Heart right ventricle (tissue), 16 donors: ENCODE data around the gene SMARCC1. TPM values are rescaled to one million over a fixed set of nuclear protein-coding genes. Genes with fewer than 3 reads are reported as not detected.

ENCODE experiments used
- ATAC-seq, 8 donors: fragments of 200-7000 bp; cut with Tn5 transposase; one replicate each; pipeline ENCODE4 v1.9.1; 2020; ENCODE audit warnings: mild to moderate bottlenecking in 8 of 8, moderate library complexity in 8 of 8, moderate number of reproducible peaks in 1 of 8
- DNase-seq, 2 donors: peaks; one replicate each; pipeline ENCODE4 v3.0.0-alpha.2; 2020
- H3K27ac ChIP-seq, 10 donors: fragments of 200-600 bp; sonication (generic) in 2 of 10; one replicate each; pipeline versions ENCODE4 v1.5.0 to v1.8.0; 2020 to 2022; ENCODE audit warnings: mild to moderate bottlenecking in 3 of 10
- H3K27me3 ChIP-seq, 7 donors: fragments of 200-600 bp; one replicate each; pipeline ENCODE4 v1.8.0; 2021 to 2022; ENCODE audit warnings: mild to moderate bottlenecking in 2 of 7
- H3K36me3 ChIP-seq, 9 donors: fragments of 200-600 bp; sonication (generic) in 1 of 9; one replicate each; pipeline versions ENCODE4 v1.5.0 to v1.8.0; 2020 to 2022; ENCODE audit warnings: mild to moderate bottlenecking in 2 of 9
- H3K4me1 ChIP-seq, 9 donors: fragments of 200-600 bp; sonication (generic) in 1 of 9; one replicate each; pipeline versions ENCODE4 v1.5.0 to v1.8.0; 2020 to 2022; ENCODE audit warnings: mild to moderate bottlenecking in 4 of 9
- H3K4me3 ChIP-seq, 10 donors: fragments of 200-600 bp; sonication (generic) in 2 of 10; one replicate each; pipeline versions ENCODE4 v1.5.0 to v1.8.0; 2020 to 2022; ENCODE audit warnings: mild to moderate bottlenecking in 7 of 10, moderate library complexity in 2 of 10
- H3K9me3 ChIP-seq, 11 donors: fragments of 200-600 bp in 10 of 11; sonication (generic) in 2 of 11; one replicate each; pipeline versions ENCODE4 v1.5.0 to v1.8.0; 2013 to 2022; ENCODE audit warnings: mild to moderate bottlenecking in 2 of 11, control low read depth in 1 of 11, moderate library complexity in 1 of 11
- WGBS, 2 donors: extraction: QIAGEN DNeasy Blood & Tissue Kit; methylation state at CpG; one replicate each; pipeline ENCODE4 v1.1.7; 2013; ENCODE audit warnings: inconsistent platforms in 1 of 2; 5-methylcytosine and 5-hydroxymethylcytosine counted together
- intact Hi-C, 10 donors: fragments of 100-400 bp; cut with DNase I; formaldehyde crosslinking; loops; one replicate each; pipeline versions ENCODE4 v1.11.1 to v1.14.2; 2022
- polyA plus RNA-seq, 2 donors: library from polyadenylated mRNA; stranded (reverse); fragments of 200-250 nt; gene quantifications; one replicate each; pipeline ENCODE4 v1.2.3, GENCODE V29; 2013
- total RNA-seq, 10 donors: library from RNA; stranded (reverse); fragmentation: NEBNext Ultra II Directional in 3 of 10; extraction: Animal tissue kit (Norgen Biotek cat#: 25700) in 3 of 10; gene quantifications; one replicate each; pipeline versions ENCODE4 v1.2.1 to v1.2.4, GENCODE V29; 2021 to 2023
- TF ChIP-seq, protein P1 (sequence below), 9 donors: fragments of 200-600 bp; sonication (generic) in 2 of 9; IDR thresholded peaks; one replicate each; pipeline versions ENCODE4 v1.5.0 to v1.8.0; 2021 to 2022; ENCODE audit warnings: antibody characterized with exemption in 9 of 9, mild to moderate bottlenecking in 5 of 9, moderate library complexity in 1 of 9
- donor health status: Arrhythmogenic right ventricular cardiomyopathy.
- donor health status: ischemic (EF 13 %, LVEDD 7.1; RV severe dilation, severe dysfunction).
- donor health status: healthy with polysubstance abuse.
- donor health status: DM: no; HTN: yes; CAD: no.
- donor health status: DM: no; HTN: no; CAD: no.
- donor health status: ischemic (EF 25% LVEDD 6.9; RV normal size, moderate dysfunction).
- donor health status: ischemic (EF 25% LVEDD 5.7; RV mildly dilated, moderate dysfunction).
- donor health status: healthy.
- donor health status: DM: yes; HTN: yes; CAD: no.
- donor health status: Ischemic cardiomyopathy.
- donor health status: ischemic (EF 35%, LVEDD 5.7; RV mildly dilated, moderate dysfunction).
- donor health status: nonischemic (EF 11% LVEDD 7.7; RV severe dilation, severe dysfunction).
- donor health status: DM: yes; HTN: yes; CAD: no.
- donor health status: PGD.
- donor health status: ischemic (EF 29% LVEDD 5.4; RV normal size, mild dysfunction).
- donor health status: nonischemic (EF 23%, LVEDD 6.1; RV moderate dilation, normal function).

SMARCC1 gene
- total and polyA plus RNA-seq, 12 donors = 6.4 to 34.9 (median 24.3) TPM

DNA sequence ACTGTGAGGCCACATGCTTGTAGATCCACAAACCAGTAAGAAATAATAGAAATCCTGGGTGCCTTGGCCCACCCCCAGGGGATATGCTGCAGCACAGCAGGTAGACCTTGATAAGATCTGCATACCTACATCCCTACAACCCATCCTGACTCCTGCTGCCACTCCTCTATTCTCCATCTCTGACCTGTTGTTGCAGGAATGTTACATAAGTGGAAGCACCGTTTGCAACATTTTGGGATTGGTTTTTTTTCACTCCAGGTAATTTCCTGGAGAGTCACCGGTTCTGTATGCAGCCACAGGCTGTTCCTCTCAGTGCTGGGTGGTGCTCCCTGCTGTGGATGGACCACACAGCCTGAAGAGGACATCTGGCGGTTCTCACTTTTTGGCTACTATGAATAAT, 186.9 kb downstream of the SMARCC1 start:
- peaks cover 0 to 83% (median 9%) of the 10 kb centered on the region in 9 donors for H3K36me3 ChIP-seq
- no peaks in the 10 kb centered on the region for H3K27me3 ChIP-seq
- H3K4me1 ChIP-seq = peaks cover 0 to 4% (median 0%) of the 10 kb centered on the region in 9 donors
- ATAC-seq (no peak), DNase-seq (no peak)
- H3K27ac ChIP-seq = no peak overlapping the region
- H3K9me3 ChIP-seq = no peaks in the 10 kb centered on the region
- TF ChIP-seq, protein P1, sequence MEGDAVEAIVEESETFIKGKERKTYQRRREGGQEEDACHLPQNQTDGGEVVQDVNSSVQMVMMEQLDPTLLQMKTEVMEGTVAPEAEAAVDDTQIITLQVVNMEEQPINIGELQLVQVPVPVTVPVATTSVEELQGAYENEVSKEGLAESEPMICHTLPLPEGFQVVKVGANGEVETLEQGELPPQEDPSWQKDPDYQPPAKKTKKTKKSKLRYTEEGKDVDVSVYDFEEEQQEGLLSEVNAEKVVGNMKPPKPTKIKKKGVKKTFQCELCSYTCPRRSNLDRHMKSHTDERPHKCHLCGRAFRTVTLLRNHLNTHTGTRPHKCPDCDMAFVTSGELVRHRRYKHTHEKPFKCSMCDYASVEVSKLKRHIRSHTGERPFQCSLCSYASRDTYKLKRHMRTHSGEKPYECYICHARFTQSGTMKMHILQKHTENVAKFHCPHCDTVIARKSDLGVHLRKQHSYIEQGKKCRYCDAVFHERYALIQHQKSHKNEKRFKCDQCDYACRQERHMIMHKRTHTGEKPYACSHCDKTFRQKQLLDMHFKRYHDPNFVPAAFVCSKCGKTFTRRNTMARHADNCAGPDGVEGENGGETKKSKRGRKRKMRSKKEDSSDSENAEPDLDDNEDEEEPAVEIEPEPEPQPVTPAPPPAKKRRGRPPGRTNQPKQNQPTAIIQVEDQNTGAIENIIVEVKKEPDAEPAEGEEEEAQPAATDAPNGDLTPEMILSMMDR (IDR thresholded peaks at IDR 0.05) = no peak
- intact Hi-C loops = no loop called here
- WGBS, 2 donors = 83 to 85% methylated on average over 3 of the region's 3 CpGs
- H3K4me3 ChIP-seq = no peak overlapping the region

DNA sequence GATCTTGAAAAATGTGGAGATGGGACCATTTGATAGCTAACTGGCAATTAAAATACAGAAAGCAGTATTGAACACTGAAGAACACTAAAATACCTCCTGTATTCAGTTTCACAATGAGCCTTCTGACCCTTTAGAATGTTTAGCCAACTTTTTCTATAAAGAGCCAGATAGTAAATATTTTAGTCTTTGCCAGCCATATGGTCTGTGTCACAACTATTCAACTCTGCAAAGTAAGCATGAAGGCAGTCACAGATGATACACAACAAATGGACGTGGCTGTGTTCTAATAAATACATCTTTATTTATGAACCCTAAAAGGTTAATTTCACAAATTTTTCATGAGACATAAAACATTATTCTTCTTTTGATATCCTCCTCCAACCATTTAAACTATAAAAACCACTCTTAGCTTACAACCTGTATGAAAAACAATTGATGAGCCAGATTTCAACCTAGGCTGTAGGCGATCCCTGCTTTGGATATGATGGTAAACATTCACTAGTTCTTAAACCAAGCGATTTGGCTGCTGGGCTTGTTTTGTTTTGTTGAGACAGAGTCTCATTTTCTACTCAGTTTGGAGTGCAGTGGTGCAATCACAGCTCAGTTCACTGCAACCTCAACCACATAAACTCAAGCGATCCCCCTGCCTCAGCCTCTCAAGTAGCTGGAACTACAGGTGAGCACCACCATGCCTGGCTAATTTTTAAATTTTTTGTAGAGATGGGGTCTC, 189.5 kb downstream of the SMARCC1 start:
- Histone ChIP-seq H3K27me3 (no peaks in the 10 kb centered on the region), H3K36me3 (peaks cover 0 to 86% (median 21%) of the 10 kb centered on the region in 9 donors), H3K4me1 (peaks cover 0 to 6% (median 0%) of the 10 kb centered on the region in 9 donors), H3K4me3 (no peak overlapping the region), H3K9me3 (no peaks in the 10 kb centered on the region), H3K27ac (no peak overlapping the region)
- intact Hi-C loops = no loop called here
- TF ChIP-seq, protein P1 (IDR thresholded peaks at IDR 0.05) = no peak
- no peak for ATAC-seq
- DNase-seq = no peak
- WGBS, 2 donors = 89% methylated on average over 4 of the region's 4 CpGs

DNA sequence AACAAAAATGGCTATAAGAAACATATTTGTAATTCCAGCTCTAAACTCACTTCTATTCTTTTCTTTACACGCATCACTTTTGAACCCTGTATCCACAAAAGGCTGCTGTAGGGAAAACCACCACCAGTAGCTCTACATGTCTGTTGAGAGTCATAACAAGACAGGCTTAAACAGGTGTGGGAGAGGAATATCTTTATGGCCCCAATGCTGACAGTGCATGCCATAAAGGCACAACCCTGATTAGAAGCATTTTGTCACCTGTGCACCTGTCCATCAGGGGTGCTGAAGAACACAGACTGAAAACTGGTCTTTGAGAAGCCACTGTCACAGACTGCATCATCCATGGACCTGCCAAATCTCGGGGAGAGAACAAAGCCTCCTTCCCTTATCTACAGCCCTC, 191.5 kb downstream of the SMARCC1 start:
- Histone ChIP-seq H3K4me3 (no peak overlapping the region), H3K27me3 (no peaks in the 10 kb centered on the region), H3K9me3 (no peaks in the 10 kb centered on the region), H3K4me1 (peaks cover 0 to 6% (median 0%) of the 10 kb centered on the region in 9 donors), H3K36me3 (peaks cover 0 to 97% (median 21%) of the 10 kb centered on the region in 9 donors), H3K27ac (no peak overlapping the region)
- TF ChIP-seq, protein P1 (IDR thresholded peaks at IDR 0.05) = no peak
- WGBS, 2 donors = 86 to 90% methylated on average over 2 of the region's 2 CpGs
- DNase-seq (no peak), ATAC-seq (no peak)
- intact Hi-C loops = no loop called here

DNA sequence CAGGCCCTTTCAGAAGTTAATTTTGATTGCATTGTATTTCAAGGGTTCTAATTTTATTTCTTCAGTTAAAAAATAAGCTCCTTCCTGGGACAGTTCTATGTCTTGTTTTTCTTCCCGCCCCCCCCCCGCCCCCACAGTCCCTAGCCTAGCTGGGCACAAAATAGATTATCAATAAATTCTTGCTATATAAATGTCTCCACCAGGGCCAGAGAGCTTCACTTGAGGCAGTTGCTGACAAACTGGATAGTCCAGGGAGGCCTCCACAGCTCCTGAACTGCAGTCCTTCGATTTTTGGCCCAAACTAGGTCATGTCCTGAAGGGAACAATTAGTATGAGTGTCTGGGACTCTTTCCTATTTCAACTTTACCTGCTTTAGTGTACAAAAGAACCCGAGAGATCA, 193.1 kb downstream of the SMARCC1 start:
- no peaks in the 10 kb centered on the region for H3K27me3 ChIP-seq
- H3K4me1 ChIP-seq = peaks cover 0 to 6% (median 0%) of the 10 kb centered on the region in 9 donors
- ATAC-seq (no peak), DNase-seq (no peak)
- H3K36me3 ChIP-seq = peaks cover 0 to 88% (median 21%) of the 10 kb centered on the region in 9 donors
- no peak overlapping the region for H3K27ac ChIP-seq
- intact Hi-C loops = no loop called here
- H3K4me3 ChIP-seq = no peak overlapping the region
- WGBS, 2 donors = 95 to 96% methylated on average over 4 of the region's 4 CpGs
- no peaks in the 10 kb centered on the region for H3K9me3 ChIP-seq
- TF ChIP-seq, protein P1 (IDR thresholded peaks at IDR 0.05) = no peak
